Measurements from ENCODE around the gene MAML3.

- TF ChIP-seq, protein P1, sequence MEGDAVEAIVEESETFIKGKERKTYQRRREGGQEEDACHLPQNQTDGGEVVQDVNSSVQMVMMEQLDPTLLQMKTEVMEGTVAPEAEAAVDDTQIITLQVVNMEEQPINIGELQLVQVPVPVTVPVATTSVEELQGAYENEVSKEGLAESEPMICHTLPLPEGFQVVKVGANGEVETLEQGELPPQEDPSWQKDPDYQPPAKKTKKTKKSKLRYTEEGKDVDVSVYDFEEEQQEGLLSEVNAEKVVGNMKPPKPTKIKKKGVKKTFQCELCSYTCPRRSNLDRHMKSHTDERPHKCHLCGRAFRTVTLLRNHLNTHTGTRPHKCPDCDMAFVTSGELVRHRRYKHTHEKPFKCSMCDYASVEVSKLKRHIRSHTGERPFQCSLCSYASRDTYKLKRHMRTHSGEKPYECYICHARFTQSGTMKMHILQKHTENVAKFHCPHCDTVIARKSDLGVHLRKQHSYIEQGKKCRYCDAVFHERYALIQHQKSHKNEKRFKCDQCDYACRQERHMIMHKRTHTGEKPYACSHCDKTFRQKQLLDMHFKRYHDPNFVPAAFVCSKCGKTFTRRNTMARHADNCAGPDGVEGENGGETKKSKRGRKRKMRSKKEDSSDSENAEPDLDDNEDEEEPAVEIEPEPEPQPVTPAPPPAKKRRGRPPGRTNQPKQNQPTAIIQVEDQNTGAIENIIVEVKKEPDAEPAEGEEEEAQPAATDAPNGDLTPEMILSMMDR (IDR thresholded peaks at IDR 0.05; ENCODE audit: low read depth, low read length), result no peak
- TF ChIP-seq POLR2A (IDR thresholded peaks at IDR 0.05; ENCODE audit: extremely low read depth, insufficient read length), result no peak
- TF ChIP-seq MYC (IDR thresholded peaks at IDR 0.05; ENCODE audit: low read depth, low read length), result no peak
- TF ChIP-seq, protein P2, sequence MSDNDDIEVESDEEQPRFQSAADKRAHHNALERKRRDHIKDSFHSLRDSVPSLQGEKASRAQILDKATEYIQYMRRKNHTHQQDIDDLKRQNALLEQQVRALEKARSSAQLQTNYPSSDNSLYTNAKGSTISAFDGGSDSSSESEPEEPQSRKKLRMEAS (IDR thresholded peaks at IDR 0.05; ENCODE audit: low read depth, low read length), result no peak
Observed at GRCh38 chr4:139791681-139792080, 362.3 kb downstream of the MAML3 start.

Data from NB4 (cell line).